SJSA1 (cell line): ENCODE results near the gene UNC119. TPM values are rescaled to one million over a fixed set of nuclear protein-coding genes. Genes with fewer than 3 reads are reported as not detected.

Source experiments
- DNase-seq, 2 experiments: peaks; one replicate each; pipeline ENCODE4 v3.0.0-alpha.2; 2015 to 2020; ENCODE audit warnings: low spot score in 2 of 2, low read depth in 1 of 2
- H3K27ac ChIP-seq: fragments of 250-450 bp; sonication (Bioruptor Pico); 2 replicates; pipeline ENCODE4 v1.5.1; 2020; ENCODE audit warnings: mild to moderate bottlenecking, moderate library complexity
- H3K27me3 ChIP-seq: fragments of 250-450 bp; sonication (Bioruptor Pico); replicated peaks from 2 replicates; pipeline ENCODE4 v1.5.1; 2020; ENCODE audit warnings: mild to moderate bottlenecking, moderate library complexity
- H3K36me3 ChIP-seq: fragments of 250-450 bp; sonication (Bioruptor Pico); 2 replicates; pipeline ENCODE4 v1.5.1; 2020; ENCODE audit warnings: mild to moderate bottlenecking
- H3K4me1 ChIP-seq: fragments of 250-450 bp; sonication (Bioruptor Pico); replicated peaks from 2 replicates; pipeline ENCODE4 v1.6.1; 2021; ENCODE audit warnings: mild to moderate bottlenecking
- H3K4me3 ChIP-seq: fragments of 250-450 bp; sonication (Bioruptor Pico); 2 replicates; pipeline ENCODE4 v1.5.1; 2020; ENCODE audit warnings: mild to moderate bottlenecking
- H3K9me3 ChIP-seq: fragments of 250-450 bp; sonication (Bioruptor Pico); replicated peaks from 2 replicates; pipeline ENCODE4 v1.5.1; 2020; ENCODE audit warnings: mild to moderate bottlenecking
- total RNA-seq: library from RNA; depleted of rRNA; stranded (reverse); fragments of >200 nt; shearing (Covaris generic); gene quantifications from 2 replicates; pipeline ENCODE4 v1.2.3, GENCODE V29; 2014

The UNC119 gene
- total RNA-seq, 1 experiment from 2014 or later = 27.2 TPM

- Histone ChIP-seq H3K4me1 (no peaks in the 10 kb centered on the region), H3K9me3 (no peaks in the 10 kb centered on the region), H3K4me3 (no peak overlapping the region), H3K27me3 (peaks cover 23% of the 10 kb centered on the region), H3K27ac (no peak overlapping the region), H3K36me3 (no peaks in the 10 kb centered on the region)
- DNase-seq = no peak
These were observed 36.9 kb downstream of the UNC119 start for GRCh38 chr17:28515518-28515917.

DNA sequence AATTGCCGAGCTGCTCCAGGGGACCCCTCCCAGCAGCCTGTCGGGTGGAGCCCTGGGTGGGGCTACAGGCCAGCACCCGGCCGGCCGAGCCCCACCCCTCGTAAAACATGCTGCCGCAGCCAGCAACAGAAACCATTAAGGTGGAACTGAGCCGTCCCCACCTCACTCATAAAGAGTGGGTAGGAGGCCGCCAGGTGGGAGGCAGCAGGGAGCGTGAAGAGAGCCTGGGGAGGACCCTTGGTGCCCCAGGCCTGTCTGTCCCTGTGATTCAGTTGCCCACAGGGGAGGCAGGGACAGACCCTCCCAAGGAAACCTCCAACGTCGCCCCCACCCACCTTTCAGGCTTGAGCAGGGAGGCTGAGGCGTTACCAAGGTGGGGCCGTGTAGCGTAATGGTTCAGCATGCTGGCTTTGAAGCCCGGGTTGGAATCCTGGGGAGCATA, 37.8 kb downstream of the UNC119 start:
- no peak for DNase-seq
- H3K36me3 ChIP-seq = no peaks in the 10 kb centered on the region
- no peak overlapping the region for H3K27ac ChIP-seq
- H3K4me3 ChIP-seq = no peak overlapping the region
- no peaks in the 10 kb centered on the region for H3K9me3 ChIP-seq
- peaks cover 28% of the 10 kb centered on the region for H3K27me3 ChIP-seq
- H3K4me1 ChIP-seq = no peaks in the 10 kb centered on the region

DNA sequence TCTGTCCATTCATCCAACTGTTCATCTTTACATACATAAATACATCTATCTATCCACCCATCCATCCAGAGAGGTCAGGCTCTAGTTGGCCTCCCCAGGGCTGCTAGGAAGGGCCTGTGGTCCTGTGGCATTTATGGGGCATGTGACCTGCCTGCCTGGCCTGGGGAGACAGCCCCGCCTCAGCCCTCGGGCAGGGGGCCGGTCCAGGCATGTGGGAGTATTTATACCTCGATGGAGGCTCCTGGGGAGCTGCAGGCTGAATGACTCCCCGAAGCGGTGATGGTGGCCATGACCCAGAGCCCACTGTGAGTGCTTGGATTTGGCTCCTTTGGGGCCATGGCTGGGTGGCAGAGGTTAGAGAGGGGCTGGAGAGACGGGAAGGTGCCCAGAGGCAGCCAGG, 38.9 kb downstream of the UNC119 start:
- peaks cover 35% of the 10 kb centered on the region for H3K27me3 ChIP-seq
- no peak overlapping the region for H3K27ac ChIP-seq
- no peak overlapping the region for H3K4me3 ChIP-seq
- no peaks in the 10 kb centered on the region for H3K4me1 ChIP-seq
- no peak for DNase-seq
- no peaks in the 10 kb centered on the region for H3K36me3 ChIP-seq
- H3K9me3 ChIP-seq = no peaks in the 10 kb centered on the region

DNA sequence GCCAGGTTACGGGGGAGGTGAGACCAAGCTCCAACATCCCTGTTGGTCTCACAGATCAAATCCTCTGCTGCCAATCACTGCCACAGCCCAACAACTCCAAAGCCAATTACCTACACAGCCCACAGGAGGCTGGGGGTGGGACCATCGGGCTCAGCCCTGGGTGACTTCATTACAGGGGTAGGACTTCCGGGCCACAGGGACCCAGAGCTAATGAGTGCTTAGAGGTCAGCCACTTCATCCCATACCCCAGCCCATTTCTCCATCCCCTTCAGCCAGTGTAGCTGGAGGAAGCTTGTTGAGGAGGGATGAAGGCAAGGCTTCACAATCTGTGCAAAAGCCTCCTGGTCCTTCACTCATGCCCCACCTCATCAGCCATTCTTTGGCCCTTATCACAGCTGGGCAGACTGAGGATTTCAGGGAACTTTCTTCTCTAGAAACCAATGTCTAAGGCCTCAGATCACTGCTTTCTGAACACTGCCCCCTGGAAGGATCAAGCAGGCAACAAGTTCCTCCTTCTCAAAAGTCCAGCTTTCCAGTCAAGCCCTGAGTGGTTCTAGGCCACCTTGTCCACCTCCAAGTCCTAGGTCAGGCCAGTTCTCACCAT, 40.5 kb downstream of the UNC119 start:
- peaks cover 50% of the 10 kb centered on the region for H3K27me3 ChIP-seq
- no peaks in the 10 kb centered on the region for H3K9me3 ChIP-seq
- H3K36me3 ChIP-seq = no peaks in the 10 kb centered on the region
- no peak for DNase-seq
- H3K4me3 ChIP-seq = no peak overlapping the region
- no peaks in the 10 kb centered on the region for H3K4me1 ChIP-seq
- H3K27ac ChIP-seq = no peak overlapping the region

DNA sequence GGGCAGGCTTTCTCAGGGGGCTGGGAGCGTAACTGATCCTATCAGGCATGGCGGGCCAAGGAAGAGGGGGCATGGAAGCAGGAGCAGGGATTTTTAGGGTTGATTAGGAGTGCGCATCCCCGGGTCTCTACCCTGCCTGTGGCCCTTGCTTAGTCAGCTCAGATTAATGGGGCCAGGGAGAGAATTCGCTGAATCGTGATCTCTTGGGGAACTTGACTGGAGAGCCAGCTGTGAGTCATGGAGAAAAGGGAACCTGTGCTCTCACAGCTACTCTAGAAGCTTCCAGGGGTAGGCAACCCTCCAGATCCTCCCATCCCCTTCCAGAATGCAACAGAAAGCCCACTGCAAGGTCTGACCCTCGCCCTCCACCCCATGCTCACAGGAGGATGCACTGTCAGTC, 42.6 kb downstream of the UNC119 start:
- Histone ChIP-seq H3K4me3 (no peak overlapping the region), H3K27me3 (peaks cover 62% of the 10 kb centered on the region), H3K27ac (no peak overlapping the region), H3K9me3 (no peaks in the 10 kb centered on the region), H3K4me1 (no peaks in the 10 kb centered on the region), H3K36me3 (no peaks in the 10 kb centered on the region)
- no peak for DNase-seq

DNA sequence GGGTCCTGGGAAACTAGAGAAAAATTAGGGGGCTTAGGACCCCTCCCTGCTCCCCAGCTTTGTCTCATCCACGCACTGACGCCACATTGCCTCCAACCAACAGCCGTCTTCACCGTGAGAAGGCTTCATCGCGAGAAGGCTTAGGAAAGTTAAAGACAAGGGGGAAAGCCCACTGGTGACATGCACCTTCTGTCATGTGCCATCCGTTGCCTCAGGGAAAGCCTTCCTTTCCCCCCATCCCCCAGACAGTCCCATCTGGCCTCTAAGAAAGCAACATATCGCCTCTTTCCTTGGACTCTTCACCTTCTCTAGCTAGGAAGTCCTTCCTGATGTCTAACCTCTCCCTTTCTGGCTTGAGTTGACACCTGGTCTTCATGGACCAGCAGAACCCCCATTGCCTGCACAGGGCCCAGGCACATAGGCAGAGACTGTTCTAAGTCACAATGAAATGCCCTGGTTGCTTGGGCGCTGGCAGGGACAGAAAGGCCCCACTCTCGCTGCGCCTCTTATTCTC, 44.2 kb downstream of the UNC119 start:
- peaks cover 66% of the 10 kb centered on the region for H3K27me3 ChIP-seq
- H3K4me3 ChIP-seq = no peak overlapping the region
- no peak for DNase-seq
- no peaks in the 10 kb centered on the region for H3K36me3 ChIP-seq
- no peaks in the 10 kb centered on the region for H3K4me1 ChIP-seq
- no peak overlapping the region for H3K27ac ChIP-seq
- H3K9me3 ChIP-seq = no peaks in the 10 kb centered on the region

DNA sequence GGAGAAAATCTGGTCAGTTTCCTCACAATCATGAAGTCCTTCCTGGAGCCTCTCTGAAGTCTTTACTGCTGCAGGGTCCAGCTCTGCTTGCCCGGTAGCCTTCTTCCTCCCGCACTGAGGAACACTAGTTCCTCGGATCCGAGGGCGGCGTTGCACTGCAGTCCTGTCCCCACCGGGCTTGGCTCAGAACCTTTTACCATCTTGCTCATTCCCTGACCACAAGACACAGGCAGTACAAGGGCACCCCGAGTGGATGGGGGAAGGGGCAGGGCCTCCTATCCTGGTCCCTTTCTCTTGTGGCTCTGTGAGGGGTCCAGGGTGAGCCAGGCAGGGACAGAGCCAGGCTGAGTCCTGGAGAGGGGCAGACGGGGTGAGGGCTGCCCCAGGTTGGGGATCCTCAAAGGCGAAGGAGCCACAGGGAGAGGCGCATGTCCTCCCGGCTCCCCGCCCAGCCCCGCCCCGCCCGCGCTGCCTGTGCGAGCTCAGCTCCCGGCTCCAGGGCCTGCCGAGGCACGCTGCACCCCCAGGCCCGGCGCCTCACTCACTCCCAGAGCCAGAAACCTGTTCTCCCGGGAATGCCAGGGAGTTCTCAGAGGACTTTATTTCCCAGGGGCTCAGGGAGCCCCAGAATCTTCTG, 44.7 kb downstream of the UNC119 start:
- Histone ChIP-seq H3K9me3 (no peaks in the 10 kb centered on the region), H3K27me3 (peaks cover 67% of the 10 kb centered on the region), H3K4me3 (no peak overlapping the region), H3K36me3 (no peaks in the 10 kb centered on the region), H3K4me1 (no peaks in the 10 kb centered on the region), H3K27ac (no peak overlapping the region)
- DNase-seq = no peak

DNA sequence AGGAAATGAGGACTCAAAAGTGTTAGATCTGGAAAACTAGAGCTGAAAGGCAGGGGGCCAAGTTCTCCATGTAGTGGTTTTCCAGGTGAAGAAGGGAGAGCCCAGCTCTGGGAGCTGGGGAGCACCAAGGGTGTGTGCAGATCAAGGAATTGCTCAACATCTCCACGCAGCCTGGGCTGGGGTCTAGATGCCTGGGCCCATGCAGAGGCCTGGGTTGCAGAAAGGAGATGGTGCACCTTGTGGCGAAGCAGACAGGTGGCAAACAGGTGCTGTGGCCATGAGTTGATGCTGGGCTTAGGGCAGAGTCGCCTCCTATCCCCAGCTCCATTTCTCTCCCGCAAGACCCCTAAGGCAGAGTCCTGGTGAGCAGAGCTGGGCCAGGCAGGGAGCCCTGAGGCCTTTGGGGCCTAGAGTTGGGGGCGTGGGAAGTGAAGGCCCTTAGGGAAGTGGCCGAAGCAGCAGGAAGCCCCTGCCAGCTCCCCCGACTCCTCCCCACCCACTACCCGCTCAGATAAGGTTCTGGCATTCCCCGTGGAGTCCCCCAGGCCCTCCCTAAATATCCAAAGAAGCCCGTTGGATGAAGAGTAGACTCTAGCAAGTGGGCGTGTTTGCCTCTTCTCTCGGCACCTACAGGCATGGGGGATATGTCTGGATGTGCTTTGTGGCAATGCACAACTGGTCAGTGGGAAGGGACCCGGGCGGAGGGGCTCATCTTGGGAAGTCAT, 45.5 kb downstream of the UNC119 start:
- no peak overlapping the region for H3K4me3 ChIP-seq
- peaks cover 66% of the 10 kb centered on the region for H3K27me3 ChIP-seq

GRCh38 chr17:28505986-28506665, 46.3 kb downstream of the UNC119 start, which contains the start of gene FOXN1:
FOXN1 (plus strand) TSS chr17:28506348; CDS start chr17:28523970, 17,622 bp downstream.
- Histone ChIP-seq H3K9me3 (no peaks in the 10 kb centered on the region), H3K4me3 (no peak within 1 kb of the TSS), H3K36me3 (no peaks in the 10 kb centered on the region), H3K27me3 (peaks cover 60% of the 10 kb centered on the region), H3K27ac (no peak within 1 kb of the TSS), H3K4me1 (no peaks in the 10 kb centered on the region)
- no peak for DNase-seq

More for the DNA sequence above, 45.5 kb downstream of the UNC119 start:
- no peak for DNase-seq
- no peaks in the 10 kb centered on the region for H3K36me3 ChIP-seq
- H3K9me3 ChIP-seq = no peaks in the 10 kb centered on the region
- H3K4me1 ChIP-seq = no peaks in the 10 kb centered on the region
- no peak overlapping the region for H3K27ac ChIP-seq

DNA sequence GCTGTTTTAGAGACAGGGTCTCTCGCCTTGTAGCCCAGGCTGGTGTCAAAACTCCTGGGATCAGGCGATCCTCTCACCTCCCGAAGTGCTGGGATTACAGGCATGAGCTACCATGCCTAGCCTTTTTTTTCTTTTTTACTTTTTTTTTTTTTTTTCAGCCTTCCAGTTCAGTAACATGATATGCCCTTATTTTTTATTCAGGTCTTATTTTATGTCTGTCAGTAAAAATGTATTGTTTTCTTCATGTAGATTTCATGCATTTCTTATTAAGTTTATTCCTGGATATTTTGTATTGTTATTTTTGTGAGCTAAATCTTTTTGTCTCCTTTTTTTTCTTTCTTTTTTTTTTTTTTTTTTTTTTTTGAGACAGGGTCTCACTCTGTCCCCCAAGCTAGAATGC, 49.0 kb downstream of the UNC119 start:
- H3K27me3 ChIP-seq = peaks cover 48% of the 10 kb centered on the region
- no peak for DNase-seq

DNA sequence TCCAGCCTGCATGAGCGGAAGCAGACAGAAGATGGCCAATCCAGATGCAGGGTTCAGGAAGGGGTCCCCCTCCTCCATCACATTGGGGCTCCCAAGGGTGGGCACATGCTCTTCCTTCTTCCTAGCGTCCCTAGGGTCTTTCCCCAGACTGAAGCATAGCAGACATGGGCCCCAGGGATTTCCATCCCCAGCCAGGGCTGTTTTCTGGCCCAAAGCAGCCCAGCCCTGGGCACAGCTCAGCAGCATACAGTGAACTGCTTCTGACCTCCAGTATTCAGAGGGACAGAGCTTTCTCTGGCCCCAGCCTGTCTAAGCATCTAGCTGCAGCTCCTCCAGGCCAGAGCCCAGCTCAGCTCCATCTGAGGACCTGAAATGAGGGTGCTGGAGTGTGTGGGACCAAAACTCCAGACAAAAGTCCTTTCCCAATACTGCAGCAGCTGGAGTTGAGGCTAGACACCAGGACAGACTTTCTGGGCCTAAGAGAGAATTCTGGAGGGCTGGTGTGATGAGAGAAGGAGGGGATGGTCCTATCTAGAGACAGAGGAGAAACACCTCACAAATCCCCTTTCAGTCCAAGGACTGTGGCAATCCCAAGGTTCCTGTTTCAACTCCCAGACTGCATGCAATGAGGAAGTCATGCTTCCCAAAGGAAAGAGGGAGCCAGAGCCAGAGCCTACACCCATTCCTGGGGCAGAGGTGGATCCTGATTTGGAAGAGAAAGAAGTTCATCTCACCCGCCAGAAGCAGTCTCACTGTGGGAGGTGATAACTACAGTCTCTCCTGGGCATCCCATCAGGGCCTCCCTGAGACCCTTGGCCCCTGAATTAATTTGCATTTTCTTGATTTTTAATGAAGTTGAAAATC, 50.8 kb downstream of the UNC119 start:
- Histone ChIP-seq H3K36me3 (no peaks in the 10 kb centered on the region), H3K9me3 (no peaks in the 10 kb centered on the region), H3K4me1 (no peaks in the 10 kb centered on the region), H3K27me3 (peaks cover 31% of the 10 kb centered on the region), H3K4me3 (no peak overlapping the region), H3K27ac (no peak overlapping the region)
- DNase-seq = no peak

More for the DNA sequence above, 49.0 kb downstream of the UNC119 start:
- Histone ChIP-seq H3K4me3 (no peak overlapping the region), H3K4me1 (no peaks in the 10 kb centered on the region), H3K27ac (no peak overlapping the region), H3K9me3 (no peaks in the 10 kb centered on the region), H3K36me3 (no peaks in the 10 kb centered on the region)

DNA sequence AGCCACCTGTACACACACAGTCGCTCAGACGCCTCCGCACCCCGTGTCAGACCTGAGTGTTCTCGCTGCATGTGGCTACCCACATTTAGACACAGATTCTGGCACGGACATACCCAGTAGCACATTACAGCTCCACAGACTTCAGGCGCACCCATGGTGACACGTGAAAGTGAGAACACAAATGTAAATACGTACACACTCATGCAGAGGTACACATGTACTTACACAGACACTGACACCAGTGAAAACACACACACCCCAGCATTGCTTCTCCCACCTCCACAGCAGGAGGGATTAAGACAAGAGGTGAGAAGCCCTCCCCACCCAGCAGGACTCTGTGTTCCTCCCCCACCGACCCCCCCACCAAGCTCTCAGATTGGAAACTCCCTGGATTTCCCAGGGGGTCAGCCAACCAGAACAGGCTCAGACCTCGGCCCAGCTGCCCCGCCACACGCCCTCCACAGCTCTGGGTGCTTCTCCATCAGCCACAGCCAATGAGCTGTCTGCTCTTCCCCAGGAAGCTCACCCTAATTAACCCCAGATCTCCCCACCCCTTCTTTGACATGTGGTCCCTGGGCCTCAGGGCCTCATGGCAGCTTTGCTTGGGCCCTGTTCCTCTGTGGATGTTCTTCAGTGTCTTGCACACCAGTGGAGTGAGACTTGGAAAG, 51.6 kb downstream of the UNC119 start:
- Histone ChIP-seq H3K4me1 (no peaks in the 10 kb centered on the region), H3K36me3 (no peaks in the 10 kb centered on the region), H3K27me3 (peaks cover 25% of the 10 kb centered on the region), H3K4me3 (no peak overlapping the region), H3K9me3 (no peaks in the 10 kb centered on the region), H3K27ac (no peak overlapping the region)
- no peak for DNase-seq
